IMR-90 (cell line): ENCODE results near the gene SFT2D2. TPM values are rescaled to one million over a fixed set of nuclear protein-coding genes. Genes with fewer than 3 reads are reported as not detected.

Experiments
- ATAC-seq: fragments of 200-7000 bp; cut with Tn5 transposase; 2 replicates; pipeline ENCODE4 v1.9.1; 2020; ENCODE audit warnings: low read depth, mild to moderate bottlenecking, moderate library complexity
- BruUV-seq: library from RNA; stranded (reverse); fragments of 400-500 nt; replicated peaks from 2 replicates; lab custom pipeline; 2021; lab: Mats Ljungman, UMichigan
- CTCF ChIA-PET: fragments of 300-600 bp; formaldehyde crosslinking; extraction: SDS; loops from one replicate; lab custom pipeline; 2021; ENCODE audit warnings: antibody characterized with exemption; lab: Yijun Ruan, JAX
- POLR2A ChIA-PET: fragments of 300-600 bp; sonication (Branson Sonifier 250); formaldehyde crosslinking; loops from one replicate; lab custom pipeline; 2022; ENCODE audit warnings: antibody characterized with exemption; ENCODE audit not compliant: unreplicated experiment; lab: Charles Lee
- DNase-seq: peaks from one replicate; pipeline ENCODE4 v3.0.0; 2013
- H2AFZ ChIP-seq: replicated peaks from 2 replicates; pipeline ENCODE3; 2013; ENCODE audit warnings: low read length, mild to moderate bottlenecking; ENCODE audit not compliant: poor library complexity
- H2AK5ac ChIP-seq: 2 replicates; pipeline ENCODE4 v1.6.1; 2013; ENCODE audit warnings: low read depth, low read length, inconsistent platforms
- H2AK9ac ChIP-seq: replicated peaks from 2 replicates; pipeline ENCODE3; 2013; ENCODE audit warnings: mild to moderate bottlenecking, low read depth, low read length, moderate library complexity; ENCODE audit not compliant: poor library complexity
- H2BK120ac ChIP-seq: 2 replicates; pipeline ENCODE4 v1.6.1; 2013; ENCODE audit warnings: low read depth, low read length, inconsistent platforms
- H2BK15ac ChIP-seq: 3 replicates; pipeline ENCODE4 v1.6.1; 2013; ENCODE audit warnings: low read depth, low read length, inconsistent platforms
- H2BK20ac ChIP-seq: 2 replicates; pipeline ENCODE4 v1.6.1; 2013; ENCODE audit warnings: low read depth, mild to moderate bottlenecking, inconsistent platforms, low read length, moderate library complexity
- H2BK5ac ChIP-seq: 2 replicates; pipeline ENCODE4 v1.6.1; 2013; ENCODE audit warnings: mild to moderate bottlenecking, low read depth, low read length, inconsistent platforms; ENCODE audit not compliant: poor library complexity, severe bottlenecking
- H3K14ac ChIP-seq: replicated peaks from 2 replicates; pipeline ENCODE4 v1.6.1; 2013; ENCODE audit warnings: low read depth, low read length, inconsistent platforms
- H3K18ac ChIP-seq: 2 replicates; pipeline ENCODE4 v1.6.1; 2013; ENCODE audit warnings: low read depth, low read length, control low read depth
- H3K23ac ChIP-seq: 2 replicates; pipeline ENCODE4 v1.6.1; 2013; ENCODE audit warnings: low read depth, low read length, inconsistent platforms
- H3K27ac ChIP-seq: 2 replicates; pipeline ENCODE4 v1.5.1; 2013; ENCODE audit warnings: mild to moderate bottlenecking, control low read depth, low read length; ENCODE audit not compliant: insufficient read depth
- H3K27me3 ChIP-seq: 2 replicates; pipeline ENCODE4 v1.6.1; 2013; ENCODE audit warnings: low read length; ENCODE audit not compliant: control insufficient read depth, insufficient read depth
- H3K36me3 ChIP-seq: 2 replicates; pipeline ENCODE4 v1.6.1; 2013; ENCODE audit warnings: low read length, mixed read lengths; ENCODE audit not compliant: control insufficient read depth, insufficient read depth
- H3K4ac ChIP-seq: 2 replicates; pipeline ENCODE4 v1.6.1; 2013; ENCODE audit warnings: low read depth, low read length, inconsistent platforms
- H3K4me1 ChIP-seq: 2 replicates; pipeline ENCODE4 v1.6.1; 2013; ENCODE audit warnings: low read length, mixed read lengths; ENCODE audit not compliant: control insufficient read depth, insufficient read depth
- H3K4me2 ChIP-seq: 2 replicates; pipeline ENCODE4 v1.6.1; 2013; ENCODE audit warnings: low read depth, mild to moderate bottlenecking, control low read depth, low read length, moderate library complexity
- H3K4me3 ChIP-seq: 2 replicates; pipeline ENCODE4 v1.5.1; 2013; ENCODE audit warnings: low read depth, mild to moderate bottlenecking, control low read depth, low read length, moderate library complexity; ENCODE audit not compliant: insufficient read depth
- H3K56ac ChIP-seq: 2 replicates; pipeline ENCODE4 v1.6.1; 2013; ENCODE audit warnings: low read length, inconsistent platforms; ENCODE audit not compliant: insufficient read depth; ENCODE audit errors: extremely low read depth
- H3K79me1 ChIP-seq, 2 experiments: 2 replicates each; pipeline ENCODE4 v1.6.1; 2013; ENCODE audit warnings: low read length in 2 of 2, inconsistent platforms in 1 of 2, low read depth in 1 of 2
- H3K9ac ChIP-seq: 2 replicates; pipeline ENCODE4 v1.6.1; 2013; ENCODE audit warnings: low read depth, low read length, control low read depth
- H3K9me1 ChIP-seq: 2 replicates; pipeline ENCODE4 v1.6.1; 2013; ENCODE audit warnings: low read length, inconsistent platforms; ENCODE audit not compliant: insufficient read depth
- H3K9me3 ChIP-seq: 2 replicates; pipeline ENCODE4 v1.6.1; 2013; ENCODE audit warnings: low read length; ENCODE audit not compliant: control insufficient read depth, insufficient read depth
- H4K20me1 ChIP-seq: 2 replicates; pipeline ENCODE4 v1.6.1; 2013; ENCODE audit warnings: low read length, inconsistent platforms; ENCODE audit not compliant: insufficient read depth
- H4K5ac ChIP-seq: 2 replicates; pipeline ENCODE4 v1.6.1; 2013; ENCODE audit warnings: mild to moderate bottlenecking, low read depth, low read length, control low read depth
- H4K8ac ChIP-seq, 2 experiments: 2 replicates each; pipeline ENCODE4 v1.6.1; 2013; ENCODE audit warnings: low read depth in 2 of 2, low read length in 2 of 2, control low read depth in 1 of 2, inconsistent platforms in 1 of 2
- H4K91ac ChIP-seq: 2 replicates; pipeline ENCODE4 v1.6.1; 2013; ENCODE audit warnings: low read depth, low read length, inconsistent platforms; ENCODE audit not compliant: insufficient read depth
- BHLHE40 ChIP-seq: fragments of 150-350 bp; IDR thresholded peaks from 2 replicates; pipeline ENCODE4 v1.6.1; 2016; ENCODE audit warnings: mild to moderate bottlenecking, low read depth, low read length
- CEBPB ChIP-seq: IDR thresholded peaks from 2 replicates; pipeline ENCODE4 v1.6.1; 2012; ENCODE audit warnings: low read depth, low read length, improper control_type of control experiment
- CHD1 ChIP-seq: IDR thresholded peaks from 2 replicates; pipeline ENCODE4 v1.6.1; 2012; ENCODE audit warnings: low read depth, low read length, improper control_type of control experiment
- ELK1 ChIP-seq: fragments of 150-350 bp; IDR thresholded peaks from 2 replicates; pipeline ENCODE4 v1.6.1; 2016; ENCODE audit warnings: low read depth, mild to moderate bottlenecking, low read length, moderate library complexity, borderline replicate concordance
- FOS ChIP-seq: fragments of 150-350 bp; IDR thresholded peaks from 2 replicates; pipeline ENCODE4 v1.6.1; 2016; ENCODE audit warnings: low read depth, low read length
- MAFK ChIP-seq: IDR thresholded peaks from 2 replicates; pipeline ENCODE4 v1.6.1; 2012; ENCODE audit warnings: low read depth, low read length, improper control_type of control experiment
- MAZ ChIP-seq: IDR thresholded peaks from 2 replicates; pipeline ENCODE4 v1.6.1; 2012; ENCODE audit warnings: low read depth, mild to moderate bottlenecking, low read length, improper control_type of control experiment, moderate library complexity, borderline replicate concordance
- MXI1 ChIP-seq: IDR thresholded peaks from 2 replicates; pipeline ENCODE4 v1.6.1; 2012; ENCODE audit warnings: low read depth, mild to moderate bottlenecking, low read length, moderate library complexity, borderline replicate concordance
- NFE2L2 ChIP-seq: fragments of 150-350 bp; IDR thresholded peaks from 2 replicates; pipeline ENCODE4 v1.6.1; 2016; ENCODE audit warnings: low read depth, mild to moderate bottlenecking, low read length
- POLR2A ChIP-seq: IDR thresholded peaks from 2 replicates; pipeline ENCODE4 v1.6.1; 2012; ENCODE audit warnings: mild to moderate bottlenecking, low read depth, low read length
- RAD21 ChIP-seq: IDR thresholded peaks from 2 replicates; pipeline ENCODE4 v1.6.1; 2012; ENCODE audit warnings: low read length, improper control_type of control experiment
- RCOR1 ChIP-seq: IDR thresholded peaks from 2 replicates; pipeline ENCODE4 v1.6.1; 2012; ENCODE audit warnings: mild to moderate bottlenecking, low read length, improper control_type of control experiment; ENCODE audit not compliant: insufficient replicate concordance
- RFX5 ChIP-seq: IDR thresholded peaks from 2 replicates; pipeline ENCODE4 v1.8.0; 2012; ENCODE audit warnings: low read depth, mild to moderate bottlenecking, low read length, moderate library complexity
- SMC3 ChIP-seq: fragments of 150-350 bp; IDR thresholded peaks from 2 replicates; pipeline ENCODE4 v1.6.1; 2016; ENCODE audit warnings: low read depth, mild to moderate bottlenecking, antibody characterized with exemption, low read length, moderate library complexity
- WGBS, 2 experiments: methylation state at CpG; one replicate each; pipeline versions ENCODE4 v1.1.5 to v1.1.7; 2013; ENCODE audit warnings: missing lambda C conversion rate in 2 of 2; ENCODE audit not compliant: insufficient read length in 1 of 2; ENCODE audit errors: extremely low coverage in 2 of 2; 5-methylcytosine and 5-hydroxymethylcytosine counted together
- dilution Hi-C: fragments of 300-500 bp; cut with HindIII; formaldehyde crosslinking; loops from one replicate; pipeline ENCODE4 v1.14.3; 2018; ENCODE audit warnings: low sequenced_read_pairs; ENCODE audit not compliant: unreplicated experiment
- in situ Hi-C: fragments of 300-500 bp; cut with MboI; formaldehyde crosslinking; loops from 3 replicates; pipeline ENCODE4 v1.14.3; 2019; ENCODE audit warnings: low sequenced_read_pairs, inconsistent platforms, mixed read lengths
- intact Hi-C: fragments of 100-400 bp; cut with micrococcal nuclease; formaldehyde crosslinking; loops from 2 replicates; pipeline ENCODE4 v1.10.0; 2022
- polyA plus RNA-seq, 3 experiments: library from polyadenylated mRNA; depleted of rRNA; stranded (reverse); fragments of >200 nt; gene quantifications; 2 replicates each; pipeline ENCODE4 v1.2.3, GENCODE V29; 2012; ENCODE audit warnings: low replicate concordance in 1 of 3
- total RNA-seq: library from RNA; depleted of rRNA; stranded (reverse); fragments of >200 nt; gene quantifications from 2 replicates; pipeline ENCODE4 v1.2.3, GENCODE V29; 2012

SFT2D2 gene
- total and polyA plus RNA-seq, 2 of the 4 experiments (the other 2 are of a cell fraction), result 11.1 to 37.6 TPM

- intact Hi-C loops, result no loop called here
- DNase-seq, result no peak
- WGBS, 2 experiments, result 75% methylated on average over 2 of the region's 2 CpGs; no CpG with 5 or more reads in 1 of the 2 experiments
These were observed 74.8 kb downstream of the SFT2D2 start for GRCh38 chr1:168300626-168301025.

More at GRCh38 chr1:168300626-168301025, 74.8 kb downstream of the SFT2D2 start:
- no peak overlapping the region for H3K14ac ChIP-seq
- no peak overlapping the region for H2BK5ac ChIP-seq
- H3K4ac ChIP-seq, result no peak overlapping the region; the same call in 1 of the 2 replicates
- H2BK120ac ChIP-seq, result no peak overlapping the region
- no peak for TF ChIP-seq RCOR1
- TF ChIP-seq RAD21, result no peak
- TF ChIP-seq SMC3, result no peak
- TF ChIP-seq ELK1, result no peak
- TF ChIP-seq BHLHE40, result no peak
- TF ChIP-seq MAZ, result no peak
- TF ChIP-seq CHD1, result no peak
- TF ChIP-seq FOS, result no peak
- TF ChIP-seq NFE2L2, result no peak
- no peak for TF ChIP-seq POLR2A
- no peak for TF ChIP-seq MAFK
- no peak for TF ChIP-seq MXI1
- no peak for TF ChIP-seq CEBPB
- TF ChIP-seq RFX5, result no peak
- no peaks in the 10 kb centered on the region for H3K36me3 ChIP-seq
- no peak overlapping the region for H3K9ac ChIP-seq
- no peaks in the 10 kb centered on the region for H4K20me1 ChIP-seq
- H3K4me3 ChIP-seq, result no peak overlapping the region
- ATAC-seq, result no peak
- no peaks in the 10 kb centered on the region; the same call in 1 of the 2 replicates for H3K9me1 ChIP-seq
- ChIA-PET POLR2A (no interaction called here), CTCF (interaction anchor here (1.5 kb wide), 1 partner anchor 10 kb away, joined by 3 read pairs; no protein-coding TSS in a partner anchor)
- no peaks in the 10 kb centered on the region for H3K79me1 ChIP-seq
- no peak overlapping the region for H3K18ac ChIP-seq
- in situ Hi-C loops, result no loop called here
- no peak overlapping the region for H4K91ac ChIP-seq
- H3K4me1 ChIP-seq, result peaks cover 5% of the 10 kb centered on the region
- H2AK5ac ChIP-seq, result no peak overlapping the region
- no peak overlapping the region for H3K4me2 ChIP-seq
- no TSS peak for BruUV-seq
- dilution Hi-C loops, result no loop called here
- H3K27me3 ChIP-seq, result no peaks in the 10 kb centered on the region
- no peak overlapping the region for H3K56ac ChIP-seq
- H2BK20ac ChIP-seq, result no peak overlapping the region
- H2AK9ac ChIP-seq, result no peak overlapping the region
- H3K23ac ChIP-seq, result no peak overlapping the region
- H2BK15ac ChIP-seq, result no peak overlapping the region
- H3K9me3 ChIP-seq, result no peaks in the 10 kb centered on the region
- H4K5ac ChIP-seq, result no peak overlapping the region
- H4K8ac ChIP-seq, result no peak overlapping the region
- no peak overlapping the region for H3K27ac ChIP-seq
- H2AFZ ChIP-seq, result no peak overlapping the region
